GM21367 (cell line): Measurements from ENCODE around the gene ANO6.
A peak's percentile ranks its signal among the peaks of the same experiment; 100 is the strongest.

Source experiments
- ATAC-seq: cut with Tn5 transposase; IDR thresholded peaks from one replicate; pipeline ENCODE4 v1.9.1; 2021; ENCODE audit not compliant: unreplicated experiment

Gene ANO6

GRCh38 chr12:45209784-45210183, 6.1 kb upstream of the ANO6 start:
- ATAC-seq: no peak

- ATAC-seq: no peak
Measured at GRCh38 chr12:45212064-45212463, 3.8 kb upstream of the ANO6 start.

GRCh38 chr12:45213107-45213506, 2.8 kb upstream of the ANO6 start:
- no peak for ATAC-seq

- no peak for ATAC-seq
Measured at GRCh38 chr12:45214071-45214470, 1.8 kb upstream of the ANO6 start.

GRCh38 chr12:45214749-45215418, 1.0 kb upstream of the ANO6 start:
- ATAC-seq: no peak

- peak; percentile 35 for ATAC-seq
Measured at GRCh38 chr12:45216230-45216982, 511 bp downstream of the ANO6 start.

- no peak for ATAC-seq
Measured at GRCh38 chr12:45216983-45217485, 1.1 kb downstream of the ANO6 start.

- ATAC-seq: no peak
Measured at GRCh38 chr12:45217846-45218245, 2.0 kb downstream of the ANO6 start.

- ATAC-seq: no peak
Measured at GRCh38 chr12:45219621-45220020, 3.7 kb downstream of the ANO6 start.

GRCh38 chr12:45220363-45220931, 4.6 kb downstream of the ANO6 start:
- no peak for ATAC-seq

- no peak for ATAC-seq
Measured at GRCh38 chr12:45220969-45221368, 5.1 kb downstream of the ANO6 start.

- no peak for ATAC-seq
Measured at GRCh38 chr12:45223868-45224267, 8.0 kb downstream of the ANO6 start.

GRCh38 chr12:45224311-45224710, 8.4 kb downstream of the ANO6 start:
- no peak for ATAC-seq

GRCh38 chr12:45226021-45226420, 10.1 kb downstream of the ANO6 start:
- no peak for ATAC-seq

GRCh38 chr12:45227316-45228067, 11.6 kb downstream of the ANO6 start:
- ATAC-seq: no peak

GRCh38 chr12:45231515-45232145, 15.7 kb downstream of the ANO6 start:
- no peak for ATAC-seq

GRCh38 chr12:45232146-45232755, 16.4 kb downstream of the ANO6 start:
- ATAC-seq: no peak

- no peak for ATAC-seq
Measured at GRCh38 chr12:45232756-45233372, 17.0 kb downstream of the ANO6 start.

GRCh38 chr12:45234139-45234865, 18.4 kb downstream of the ANO6 start:
- no peak for ATAC-seq
